HG03045 (cell line): ENCODE data around the gene ADAMTS16.

Experiments used
- ATAC-seq: cut with Tn5 transposase; IDR thresholded peaks from one replicate; pipeline ENCODE4 v1.9.1; 2021; ENCODE audit warnings: mild to moderate bottlenecking, moderate library complexity; ENCODE audit not compliant: unreplicated experiment

ADAMTS16 gene

GRCh38 chr5:5141625-5142525, 1.7 kb downstream of the ADAMTS16 start:
- no peak for ATAC-seq

GRCh38 chr5:5144441-5144840, 4.3 kb downstream of the ADAMTS16 start:
- no peak for ATAC-seq

GRCh38 chr5:5145651-5146529, 5.8 kb downstream of the ADAMTS16 start:
- no peak for ATAC-seq

GRCh38 chr5:5146530-5147160, 6.5 kb downstream of the ADAMTS16 start:
- no peak for ATAC-seq

GRCh38 chr5:5149154-5149553, 9.0 kb downstream of the ADAMTS16 start:
- ATAC-seq: no peak

- no peak for ATAC-seq
Observed at GRCh38 chr5:5150667-5151066, 10.5 kb downstream of the ADAMTS16 start.

- ATAC-seq: no peak
Observed at GRCh38 chr5:5154733-5155132, 14.6 kb downstream of the ADAMTS16 start.

- no peak for ATAC-seq
Observed at GRCh38 chr5:5155617-5156016, 15.5 kb downstream of the ADAMTS16 start.

GRCh38 chr5:5156471-5157082, 16.4 kb downstream of the ADAMTS16 start:
- no peak for ATAC-seq

- no peak for ATAC-seq
Observed at GRCh38 chr5:5158472-5158895, 18.4 kb downstream of the ADAMTS16 start.

- ATAC-seq: no peak
Observed at GRCh38 chr5:5159282-5160103, 19.4 kb downstream of the ADAMTS16 start.

GRCh38 chr5:5164163-5164562, 24.0 kb downstream of the ADAMTS16 start:
- no peak for ATAC-seq

- ATAC-seq: no peak
Observed at GRCh38 chr5:5165541-5166002, 25.4 kb downstream of the ADAMTS16 start.

- ATAC-seq: no peak
Observed at GRCh38 chr5:5169466-5169865, 29.3 kb downstream of the ADAMTS16 start.

GRCh38 chr5:5178136-5178535, 38.0 kb downstream of the ADAMTS16 start:
- no peak for ATAC-seq

GRCh38 chr5:5178580-5178979, 38.5 kb downstream of the ADAMTS16 start:
- ATAC-seq: no peak

GRCh38 chr5:5179079-5179478, 38.9 kb downstream of the ADAMTS16 start:
- no peak for ATAC-seq

GRCh38 chr5:5179597-5179996, 39.5 kb downstream of the ADAMTS16 start:
- no peak for ATAC-seq

GRCh38 chr5:5181650-5182324, 41.7 kb downstream of the ADAMTS16 start:
- ATAC-seq: no peak
